Gastrocnemius medialis (tissue), 4 donors: ENCODE data around the gene CDC14A.

ENCODE experiments used
- CTCF ChIP-seq, 5 experiments: fragments of 450-650 bp in 3 of 5; fragments of 200-600 bp in 2 of 5; sonication (generic) in 2 of 5; IDR thresholded peaks in 4 of 5; conservative IDR thresholded peaks in 1 of 5; 1 replicate in 4 of 5; 2 replicates in 1 of 5; pipeline ENCODE4 v1.5.1; 2016 to 2019; ENCODE audit warnings: antibody characterized with exemption in 5 of 5, mild to moderate bottlenecking in 3 of 5, moderate library complexity in 3 of 5
- POLR2A ChIP-seq, 2 donors: fragments of 450-650 bp; IDR thresholded peaks; one replicate each; pipeline ENCODE4 v1.6.1; 2017; ENCODE audit warnings: antibody characterized with exemption in 2 of 2, mild to moderate bottlenecking in 2 of 2, moderate library complexity in 2 of 2

- no peak for TF ChIP-seq CTCF (IDR thresholded peaks at IDR 0.05 in 4 of 5, conservative IDR thresholded peaks at IDR 0.05 in 1 of 5)
- TF ChIP-seq POLR2A (IDR thresholded peaks at IDR 0.05): no peak
Measured at GRCh38 chr1:100530880-100531487, 178.7 kb downstream of the CDC14A start.
